GM19193 (cell line): ENCODE results near the gene TTC9B.

ENCODE experiments used
- POLR2A ChIP-seq: IDR thresholded peaks from 4 replicates; pipeline ENCODE4 v1.6.1; 2011; ENCODE audit not compliant: insufficient read depth, insufficient read length; ENCODE audit errors: extremely low read depth

TTC9B gene

DNA sequence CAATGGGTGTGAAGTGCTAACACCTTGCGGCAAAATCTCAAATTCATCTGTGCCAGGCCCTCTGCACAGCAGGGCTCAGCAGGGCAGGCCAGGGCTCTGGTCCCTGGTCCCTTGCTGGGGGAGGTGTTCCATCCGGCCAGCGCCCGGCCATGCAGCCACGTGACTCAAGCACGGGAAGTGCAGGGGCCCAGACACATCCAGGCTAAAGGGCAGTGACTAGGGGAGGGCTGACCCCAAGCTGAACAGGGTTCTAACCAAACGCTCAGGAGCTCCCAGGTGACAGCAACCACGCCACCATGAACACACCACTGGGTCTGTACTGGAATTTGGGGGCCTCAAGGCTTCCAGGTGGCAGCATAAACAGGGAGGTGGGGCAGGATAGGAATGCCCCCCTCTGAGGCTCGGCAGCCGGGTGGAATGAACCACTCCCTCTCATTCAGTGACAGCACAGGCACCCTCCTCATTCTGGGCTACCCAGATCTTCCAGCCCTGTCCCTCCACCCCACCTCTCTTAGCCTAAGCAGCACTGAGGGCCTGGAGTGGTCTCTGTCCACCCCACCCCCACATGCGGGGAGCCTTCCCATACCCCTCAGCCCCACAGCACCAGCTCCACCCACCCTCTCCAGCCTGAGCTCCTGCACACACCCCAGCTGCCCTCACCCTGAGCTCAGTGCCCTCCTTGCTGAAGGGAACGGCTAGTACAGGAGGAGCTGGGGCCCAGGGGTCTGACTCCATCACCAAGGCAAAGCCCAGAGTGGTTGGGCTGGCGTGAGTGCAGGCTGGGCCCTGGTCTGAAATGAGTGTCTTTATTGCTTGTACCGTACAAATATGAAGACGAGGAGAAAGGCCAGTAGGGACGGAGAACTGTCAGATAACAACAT lies 13.6 kb upstream of the TTC9B start:
- no peak for TF ChIP-seq POLR2A

DNA sequence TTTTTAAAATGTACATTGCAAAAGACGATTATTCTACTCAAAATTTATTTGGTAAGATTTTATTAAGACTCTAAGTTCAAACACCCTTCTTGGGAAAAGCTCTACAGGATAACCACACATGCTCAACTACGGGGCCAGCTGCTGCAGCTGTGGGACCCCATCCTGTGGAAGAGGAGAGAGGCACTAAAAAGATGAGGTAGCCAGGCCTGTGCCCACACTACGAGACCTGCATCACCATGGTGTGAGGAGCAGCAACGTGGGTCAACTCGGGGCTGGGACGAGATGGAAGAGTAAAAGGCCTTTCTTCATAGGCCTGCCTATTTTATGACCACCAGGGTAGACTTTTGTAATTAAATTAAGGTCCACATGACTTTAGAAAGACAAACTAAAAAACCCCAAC lies 12.9 kb upstream of the TTC9B start:
- TF ChIP-seq POLR2A = no peak

DNA sequence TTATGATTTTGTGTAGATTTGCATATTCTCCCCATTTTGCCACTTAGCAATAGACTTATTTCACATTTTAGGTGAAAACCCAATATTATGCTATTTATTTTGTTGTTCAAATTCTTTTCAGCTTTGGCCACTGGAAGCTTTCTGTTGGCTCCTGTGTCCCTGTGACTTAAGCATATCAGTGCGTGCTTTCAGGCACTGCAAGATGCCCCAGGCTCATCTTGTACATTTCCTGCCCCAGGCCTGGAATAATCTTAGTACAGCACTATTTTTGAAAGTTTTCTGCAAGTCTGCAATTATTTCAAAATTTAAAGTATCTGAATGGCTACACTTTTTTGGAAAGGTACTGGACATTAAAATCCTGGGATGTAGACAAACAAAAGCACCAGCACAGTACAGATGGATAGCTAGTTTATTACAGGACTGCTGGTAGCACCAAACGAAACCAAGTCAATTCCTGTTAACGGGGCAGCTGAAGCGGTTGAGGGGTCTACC lies 11.8 kb upstream of the TTC9B start:
- TF ChIP-seq POLR2A = no peak

DNA sequence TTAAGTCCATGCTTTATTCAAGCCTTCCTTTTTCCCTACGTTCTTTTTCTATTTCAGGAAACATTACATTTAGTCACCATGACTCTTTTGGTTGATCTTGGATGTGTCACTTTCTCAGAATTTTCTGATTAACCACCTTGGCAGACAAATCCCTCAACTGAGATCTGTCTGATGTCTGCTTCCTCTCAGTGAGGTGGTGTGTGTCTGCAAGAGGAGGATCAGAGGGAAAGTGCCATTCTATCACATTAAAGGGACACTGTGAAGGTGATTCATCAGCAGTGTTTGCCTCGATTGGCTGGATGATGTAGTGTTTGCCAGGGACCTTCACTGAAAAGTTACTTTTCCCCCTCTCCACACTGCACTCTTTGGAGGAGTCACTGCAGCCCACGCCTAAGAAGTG lies 11.3 kb upstream of the TTC9B start:
- no peak for TF ChIP-seq POLR2A

DNA sequence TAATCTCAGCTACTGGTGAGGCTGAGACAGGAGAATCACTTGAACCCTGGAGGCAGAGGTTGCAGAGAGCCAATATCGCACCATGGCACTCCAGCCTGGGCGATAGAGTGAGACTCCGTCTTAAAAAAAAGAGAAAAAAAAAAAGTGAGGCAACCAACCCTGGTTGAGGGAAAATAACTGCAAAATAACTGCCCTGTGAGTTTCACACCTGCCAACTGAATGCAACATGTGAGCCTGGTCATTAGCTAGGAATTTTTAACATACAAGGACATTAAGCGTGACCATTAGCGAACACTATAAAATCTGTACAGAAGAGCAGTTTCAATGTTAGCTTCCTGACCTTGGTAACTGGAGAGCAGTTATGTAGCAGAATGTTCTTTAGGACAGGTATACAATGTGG lies 10.7 kb upstream of the TTC9B start:
- no peak for TF ChIP-seq POLR2A

DNA sequence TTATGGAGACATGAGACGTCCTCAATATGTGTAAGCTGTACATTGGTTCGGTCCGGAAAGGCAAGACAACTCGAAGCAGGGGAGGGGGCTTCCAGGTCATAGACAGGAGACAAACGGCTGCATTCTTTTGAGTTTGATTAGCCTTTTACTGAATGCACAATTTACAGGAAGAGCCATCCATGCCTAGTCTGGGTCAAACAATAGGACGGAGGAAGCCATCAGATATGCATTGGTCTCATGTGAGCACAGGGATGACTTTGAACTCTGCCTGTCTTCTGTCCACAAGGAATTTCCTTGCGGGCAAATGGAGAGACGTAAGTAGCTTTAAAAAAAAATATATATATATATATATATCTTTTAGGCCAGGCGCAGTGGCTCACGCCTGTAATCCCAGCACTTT lies 10.2 kb upstream of the TTC9B start:
- no peak for TF ChIP-seq POLR2A

DNA sequence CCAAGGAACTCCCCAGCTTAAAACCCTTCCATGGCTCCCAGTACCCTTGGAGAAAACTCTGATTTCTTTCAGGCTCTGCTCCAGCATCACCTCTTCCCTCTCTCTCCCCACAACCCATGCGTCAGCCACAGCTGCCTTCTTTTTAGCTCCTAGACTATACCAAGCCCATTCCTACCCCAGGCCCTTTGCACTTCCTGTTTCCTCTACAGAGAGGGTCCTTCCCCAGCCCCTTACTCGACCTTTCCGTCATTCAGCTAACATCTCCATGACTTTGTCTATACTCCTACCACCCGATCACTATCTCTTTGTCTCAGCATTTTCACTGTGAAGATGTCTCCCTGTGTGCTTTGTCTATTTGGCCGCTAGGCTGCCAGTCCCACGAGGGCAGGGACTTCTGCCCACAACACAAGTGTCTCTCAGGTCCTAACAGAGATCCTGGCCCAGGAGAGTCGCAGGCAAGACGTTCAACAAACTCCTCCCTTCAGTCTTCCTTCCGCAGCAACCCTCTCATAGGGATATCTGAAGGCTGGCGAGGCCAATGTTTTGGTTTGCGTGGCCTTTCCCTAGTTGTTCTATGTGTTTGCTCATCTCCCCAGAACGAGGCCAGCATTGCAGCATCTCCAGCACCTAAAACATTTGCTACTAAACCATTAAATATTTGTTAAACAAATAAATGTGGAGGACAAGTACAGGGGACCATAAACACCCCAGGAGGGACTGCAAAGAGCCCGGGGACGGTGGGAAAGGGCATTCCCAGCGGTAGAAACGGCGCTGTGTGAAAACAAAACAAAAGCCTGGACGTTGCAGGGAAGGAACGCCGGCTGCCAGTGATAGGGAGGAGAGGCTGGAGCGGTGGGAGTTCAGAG lies 7.5 kb upstream of the TTC9B start:
- TF ChIP-seq POLR2A = no peak

DNA sequence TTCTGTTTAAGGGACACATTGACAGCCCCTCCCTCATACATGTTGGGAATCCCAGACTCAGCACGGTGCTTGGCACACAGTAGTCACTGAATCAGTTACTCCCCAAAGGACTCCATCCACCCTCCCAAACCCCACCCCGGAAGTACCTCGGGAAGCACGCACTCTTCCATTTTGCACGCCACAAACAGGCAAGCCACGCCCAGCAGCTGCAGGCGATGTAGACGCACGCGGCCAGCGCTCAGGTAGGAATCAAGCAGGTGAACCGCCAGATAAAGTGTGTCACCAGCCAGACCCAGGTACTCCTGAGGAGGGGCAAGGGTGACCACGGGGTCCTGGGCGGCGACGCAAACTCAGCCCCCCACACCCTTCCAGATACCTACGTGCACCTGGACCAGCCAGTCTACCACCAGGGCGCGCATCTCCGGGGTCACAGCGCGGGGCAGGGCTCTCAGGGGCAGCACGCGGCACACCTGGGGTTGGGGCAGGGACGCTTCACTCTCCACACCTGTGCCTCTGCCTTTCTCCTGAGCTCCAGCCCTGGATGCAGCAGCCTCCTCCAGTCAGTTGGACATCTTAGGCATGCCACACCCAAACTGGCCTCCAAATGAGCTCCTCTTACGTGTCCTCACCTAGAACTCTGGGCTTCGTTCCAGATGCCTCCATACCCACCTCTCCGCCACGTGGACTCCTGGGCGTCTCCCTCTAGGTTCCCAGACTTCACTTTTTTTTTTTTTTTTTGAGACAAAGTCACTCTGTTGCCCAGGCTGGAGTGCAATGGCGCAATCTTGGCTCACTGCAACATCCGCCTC lies 6.4 kb upstream of the TTC9B start:
- TF ChIP-seq POLR2A = no peak

DNA sequence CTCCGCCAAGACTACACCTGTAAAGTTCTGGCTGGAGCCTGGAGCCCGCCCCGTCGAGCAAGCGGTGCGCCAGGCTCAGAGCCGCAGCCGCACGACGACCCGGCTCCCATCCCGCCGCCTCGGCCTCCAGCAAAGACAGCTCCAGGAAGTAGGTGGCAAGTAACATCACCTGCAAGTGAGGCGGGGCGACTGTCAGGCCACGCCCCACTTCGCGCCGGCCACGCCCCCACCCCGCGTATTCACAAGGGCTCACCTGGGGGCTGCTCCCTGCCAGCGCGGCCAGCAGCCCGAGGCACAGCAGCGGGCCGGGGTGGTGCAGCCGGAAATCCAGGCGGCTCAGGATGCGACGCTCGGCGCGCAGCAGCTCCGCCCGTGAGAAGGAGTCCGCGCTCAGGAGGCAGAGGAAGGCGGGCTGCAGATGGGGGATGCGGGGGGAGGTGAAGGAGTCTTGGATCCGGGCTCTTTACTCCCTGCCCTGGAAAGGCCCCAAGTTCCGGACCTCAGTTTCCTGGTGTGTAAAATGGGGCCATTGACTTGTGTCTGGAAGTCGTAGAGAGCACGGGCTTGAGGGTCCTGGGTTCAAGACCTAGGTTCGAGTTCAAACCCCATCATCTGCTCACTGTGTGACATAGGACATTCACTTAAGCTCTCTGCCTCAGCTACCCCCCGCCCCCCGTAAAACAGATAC lies 5.1 kb upstream of the TTC9B start:
- no peak for TF ChIP-seq POLR2A

DNA sequence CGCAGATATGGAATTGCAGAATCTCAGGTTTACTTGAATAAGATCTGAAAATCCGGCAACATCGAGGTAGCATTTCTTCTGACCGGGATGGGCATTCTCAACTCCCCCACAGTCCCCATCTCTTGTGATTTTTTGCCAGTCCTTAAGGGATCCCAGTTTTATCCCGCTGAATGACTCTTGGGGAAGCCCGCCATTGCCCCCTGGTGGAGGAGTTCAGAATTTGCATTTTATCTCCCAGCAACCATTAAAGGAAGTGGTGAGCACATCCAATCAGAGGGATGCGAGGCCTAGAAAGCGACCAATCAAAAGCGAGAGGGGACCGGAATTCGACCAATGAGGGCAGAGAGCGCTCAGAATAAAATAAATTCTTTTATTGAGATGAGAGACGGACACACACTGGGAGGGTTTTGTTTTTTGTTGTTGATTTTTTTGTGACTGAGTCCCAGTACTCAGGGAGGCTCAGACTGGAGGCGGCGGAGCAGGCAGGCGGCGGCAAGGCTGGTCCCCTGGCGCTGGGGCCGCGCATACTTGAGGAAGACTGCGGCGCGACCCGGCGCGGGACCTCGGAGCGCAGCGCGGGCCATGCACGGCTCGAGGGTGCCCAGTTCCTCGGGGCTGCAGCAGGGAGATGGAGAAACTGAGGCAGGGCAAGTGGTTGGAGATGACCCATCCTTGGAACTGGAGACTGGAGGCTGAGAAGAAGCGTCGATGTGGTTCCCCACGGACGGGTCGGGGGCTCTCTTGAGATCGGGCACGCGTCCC lies 3.9 kb upstream of the TTC9B start:
- no peak for TF ChIP-seq POLR2A

DNA sequence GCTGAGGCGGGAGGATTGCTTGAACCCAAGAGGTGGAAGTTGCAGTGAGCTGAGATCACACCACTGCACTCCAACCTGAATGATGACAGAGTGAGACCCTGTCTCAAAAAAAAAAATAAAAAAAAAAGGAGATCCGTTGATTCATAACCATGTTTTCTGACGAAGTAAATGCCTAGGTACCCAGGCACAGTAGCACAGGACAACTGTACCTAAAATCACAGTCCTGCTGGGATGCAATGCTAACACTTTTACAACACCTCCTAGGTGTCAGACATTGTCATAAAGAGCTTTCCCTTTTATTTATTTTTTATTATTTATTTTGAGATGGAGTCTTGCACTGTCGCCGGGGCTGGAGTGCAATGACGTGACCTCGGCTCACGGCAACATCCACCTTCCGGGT lies 2.5 kb upstream of the TTC9B start:
- no peak for TF ChIP-seq POLR2A

DNA sequence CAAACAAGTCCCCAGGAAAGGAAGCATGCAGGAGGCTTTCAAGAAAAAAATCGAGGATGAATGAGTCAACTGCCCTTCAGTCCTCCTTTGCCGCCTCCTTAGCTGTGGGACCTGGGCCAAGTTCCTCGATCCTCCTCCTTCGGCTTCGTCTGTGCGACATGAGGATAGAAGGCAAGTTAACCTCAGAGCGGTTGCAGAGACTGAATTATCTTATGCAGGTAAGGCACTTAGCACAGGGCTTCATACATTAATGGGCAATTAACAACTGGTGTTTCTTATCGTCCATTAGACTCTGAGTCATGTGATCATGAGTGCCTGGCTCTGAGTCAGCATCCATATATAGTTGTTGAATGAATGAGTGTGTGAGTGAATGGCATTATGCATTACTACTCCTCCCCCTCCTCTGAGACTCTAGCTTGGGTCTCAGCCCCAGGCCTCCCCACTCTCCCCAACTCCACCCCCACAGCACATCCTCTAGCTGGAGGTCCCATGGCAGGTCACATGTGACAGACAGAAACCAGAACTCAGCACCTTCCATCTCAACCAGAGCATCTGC lies 1.6 kb upstream of the TTC9B start:
- no peak for TF ChIP-seq POLR2A
